H9 (cell line): ENCODE measurements around the gene GPR42. TPM values are rescaled to one million over a fixed set of nuclear protein-coding genes. Genes with fewer than 3 reads are reported as not detected.

Source experiments
- DNase-seq: peaks from one replicate; pipeline ENCODE4 v3.0.0-alpha.2; 2017
- H2AFZ ChIP-seq: one replicate; pipeline ENCODE4 v1.6.1; 2013; ENCODE audit warnings: mild to moderate bottlenecking, low read length, control low read depth, moderate library complexity
- H2AK5ac ChIP-seq: 2 replicates; pipeline ENCODE4 v1.6.1; 2013; ENCODE audit warnings: low read length, control low read depth, mixed read lengths; ENCODE audit not compliant: insufficient read length
- H2BK120ac ChIP-seq: one replicate; pipeline ENCODE4 v1.6.1; 2013; ENCODE audit warnings: low read depth, mild to moderate bottlenecking, low read length, control low read depth, inconsistent platforms; ENCODE audit not compliant: poor library complexity, severe bottlenecking
- H2BK12ac ChIP-seq: 2 replicates; pipeline ENCODE4 v1.6.1; 2013; ENCODE audit warnings: low read length, control low read depth, mixed read lengths, low read depth; ENCODE audit not compliant: insufficient read length
- H2BK15ac ChIP-seq: 2 replicates; pipeline ENCODE4 v1.6.1; 2013; ENCODE audit warnings: low read depth, low read length, control low read depth
- H2BK20ac ChIP-seq: one replicate; pipeline ENCODE4 v1.6.1; 2013; ENCODE audit warnings: low read depth, mild to moderate bottlenecking, low read length, control low read depth, inconsistent platforms; ENCODE audit not compliant: poor library complexity, severe bottlenecking
- H2BK5ac ChIP-seq: 2 replicates; pipeline ENCODE4 v1.6.1; 2013; ENCODE audit warnings: low read length, control low read depth, mixed read lengths; ENCODE audit not compliant: insufficient read length
- H3K14ac ChIP-seq: 2 replicates; pipeline ENCODE4 v1.6.1; 2013; ENCODE audit warnings: low read length, control low read depth; ENCODE audit not compliant: insufficient read depth
- H3K18ac ChIP-seq: 2 replicates; pipeline ENCODE4 v1.6.1; 2013; ENCODE audit warnings: low read depth, mild to moderate bottlenecking, mixed read lengths, low read length, control low read depth; ENCODE audit not compliant: insufficient read length
- H3K23ac ChIP-seq: 2 replicates; pipeline ENCODE4 v1.6.1; 2013; ENCODE audit warnings: low read length, control low read depth, mixed read lengths, low read depth; ENCODE audit not compliant: insufficient read length
- H3K23me2 ChIP-seq: 2 replicates; pipeline ENCODE4 v1.6.1; 2013; ENCODE audit warnings: low read depth, mild to moderate bottlenecking, mixed read lengths, low read length, control low read depth; ENCODE audit not compliant: insufficient read length, poor library complexity, severe bottlenecking
- H3K27ac ChIP-seq: 2 replicates; pipeline ENCODE4 v1.5.1; 2013; ENCODE audit warnings: low read length, control low read depth, mixed read lengths, low read depth; ENCODE audit not compliant: insufficient read length
- H3K27me3 ChIP-seq: 2 replicates; pipeline ENCODE4 v1.6.1; 2013; ENCODE audit warnings: low read length, control low read depth, inconsistent platforms; ENCODE audit not compliant: insufficient read depth
- H3K4ac ChIP-seq: 2 replicates; pipeline ENCODE4 v1.6.1; 2013; ENCODE audit warnings: low read depth, mild to moderate bottlenecking, control low read depth, inconsistent platforms, low read length, moderate library complexity
- H3K4me1 ChIP-seq: 2 replicates; pipeline ENCODE4 v1.6.1; 2013; ENCODE audit warnings: low read length, control low read depth, inconsistent platforms; ENCODE audit not compliant: insufficient read depth
- H3K4me2 ChIP-seq: 2 replicates; pipeline ENCODE4 v1.6.1; 2013; ENCODE audit warnings: low read length, control low read depth, mixed read lengths; ENCODE audit not compliant: insufficient read length, insufficient read depth
- H3K56ac ChIP-seq: 2 replicates; pipeline ENCODE4 v1.6.1; 2013; ENCODE audit warnings: low read depth, mild to moderate bottlenecking, mixed read lengths, low read length, control low read depth; ENCODE audit not compliant: insufficient read length
- H3K79me1 ChIP-seq: 2 replicates; pipeline ENCODE4 v1.6.1; 2013; ENCODE audit warnings: low read depth, mild to moderate bottlenecking, moderate library complexity, low read length, control low read depth, inconsistent platforms; ENCODE audit not compliant: insufficient read depth, poor library complexity, severe bottlenecking
- H3K79me2 ChIP-seq: 2 replicates; pipeline ENCODE4 v1.6.1; 2013; ENCODE audit warnings: low read length, control low read depth, inconsistent platforms; ENCODE audit not compliant: insufficient read depth
- H3K9ac ChIP-seq: 2 replicates; pipeline ENCODE4 v1.6.1; 2013; ENCODE audit warnings: low read length, control low read depth, mixed read lengths; ENCODE audit not compliant: insufficient read length; ENCODE audit errors: extremely low read depth
- H3K9me3 ChIP-seq: one replicate; pipeline ENCODE4 v1.6.1; 2013; ENCODE audit warnings: low read depth, low read length, inconsistent platforms; ENCODE audit not compliant: control insufficient read depth
- H3T11ph ChIP-seq: one replicate; pipeline ENCODE4 v1.6.1; 2013; ENCODE audit warnings: mild to moderate bottlenecking, low read length, control low read depth, inconsistent platforms
- H4K20me1 ChIP-seq: one replicate; pipeline ENCODE4 v1.6.1; 2013; ENCODE audit not compliant: control insufficient read depth, insufficient read length, insufficient read depth
- H4K5ac ChIP-seq: 2 replicates; pipeline ENCODE4 v1.6.1; 2013; ENCODE audit warnings: low read depth, mild to moderate bottlenecking, mixed read lengths, low read length, control low read depth; ENCODE audit not compliant: insufficient read length
- H4K8ac ChIP-seq: replicated peaks from 2 replicates; pipeline ENCODE4 v1.6.1; 2013; ENCODE audit warnings: low read length, control low read depth, mixed read lengths, low read depth; ENCODE audit not compliant: insufficient read length
- H4K91ac ChIP-seq: 2 replicates; pipeline ENCODE4 v1.6.1; 2013; ENCODE audit warnings: low read depth, mild to moderate bottlenecking, moderate library complexity, mixed read lengths, low read length, control low read depth; ENCODE audit not compliant: insufficient read length
- H3K27ac Mint-ChIP-seq, 3 experiments: 2 replicates in 2 of 3; 3 replicates in 1 of 3; pipeline ENCODE4 v1.8.0; 2020 to 2021; ENCODE audit warnings: mixed read lengths in 3 of 3, mild to moderate bottlenecking in 1 of 3, moderate library complexity in 1 of 3
- H3K27me3 Mint-ChIP-seq: 2 replicates; pipeline ENCODE4 v1.8.0; 2021; ENCODE audit warnings: low read depth, mild to moderate bottlenecking, moderate library complexity, mixed read lengths
- H3K36me3 Mint-ChIP-seq, 3 experiments: 2 replicates in 2 of 3; 3 replicates in 1 of 3; pipeline ENCODE4 v1.8.0; 2020 to 2021; ENCODE audit warnings: low read depth in 3 of 3, mixed read lengths in 3 of 3; ENCODE audit not compliant: insufficient read depth in 1 of 3
- H3K4me1 Mint-ChIP-seq, 2 experiments: 2 replicates each; pipeline ENCODE4 v1.8.0; 2020; ENCODE audit warnings: mixed read lengths in 2 of 2
- H3K4me3 Mint-ChIP-seq, 2 experiments: 2 replicates in 1 of 2; 3 replicates in 1 of 2; pipeline ENCODE4 v1.8.0; 2020 to 2021; ENCODE audit warnings: mild to moderate bottlenecking in 2 of 2, mixed read lengths in 2 of 2, moderate library complexity in 1 of 2
- H3K9me3 Mint-ChIP-seq, 2 experiments: 2 replicates in 1 of 2; 3 replicates in 1 of 2; pipeline ENCODE4 v1.8.0; 2020; ENCODE audit warnings: mild to moderate bottlenecking in 2 of 2, mixed read lengths in 2 of 2, moderate library complexity in 1 of 2
- WGBS: extraction: QIAGEN DNeasy Blood & Tissue Kit; methylation state at CpG from one replicate; pipeline ENCODE4 v1.1.7; 2013; ENCODE audit warnings: missing lambda C conversion rate, low lambda C conversion rate, mixed read lengths; ENCODE audit not compliant: insufficient read length; ENCODE audit errors: extremely low coverage; 5-methylcytosine and 5-hydroxymethylcytosine counted together
- total RNA-seq: library from RNA; stranded (reverse); gene quantifications from 2 replicates; pipeline ENCODE4 v1.2.1, GENCODE V29; 2021
- TF ChIP-seq, protein P1 (sequence below): fragments of 200-600 bp; sonication (generic); conservative IDR thresholded peaks from 3 replicates; pipeline ENCODE4 v1.8.0; 2021; ENCODE audit warnings: antibody characterized with exemption, mild to moderate bottlenecking

The GPR42 gene
- total RNA-seq, 1 experiment from 2014 or later = not detected

DNA sequence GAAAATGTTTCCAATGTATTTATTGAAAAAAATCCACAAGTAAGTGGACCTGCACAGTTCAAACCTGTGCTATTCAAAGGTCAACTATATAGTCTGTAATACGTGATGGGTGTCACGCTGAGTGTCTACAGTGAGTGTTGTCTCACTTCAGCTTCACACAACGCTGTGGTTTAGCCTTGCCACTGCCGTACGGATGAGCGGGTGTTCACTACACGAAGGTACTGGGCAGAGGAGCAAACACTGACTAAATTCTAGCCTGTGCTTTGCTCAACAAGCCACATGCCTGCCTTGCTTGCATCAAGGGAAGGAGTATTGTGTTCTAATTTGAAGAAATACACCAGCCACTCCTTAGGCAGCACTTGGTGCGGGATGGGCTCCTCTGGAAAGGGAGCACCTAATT lies 16.0 kb upstream of the GPR42 start:
- TF ChIP-seq, protein P1, sequence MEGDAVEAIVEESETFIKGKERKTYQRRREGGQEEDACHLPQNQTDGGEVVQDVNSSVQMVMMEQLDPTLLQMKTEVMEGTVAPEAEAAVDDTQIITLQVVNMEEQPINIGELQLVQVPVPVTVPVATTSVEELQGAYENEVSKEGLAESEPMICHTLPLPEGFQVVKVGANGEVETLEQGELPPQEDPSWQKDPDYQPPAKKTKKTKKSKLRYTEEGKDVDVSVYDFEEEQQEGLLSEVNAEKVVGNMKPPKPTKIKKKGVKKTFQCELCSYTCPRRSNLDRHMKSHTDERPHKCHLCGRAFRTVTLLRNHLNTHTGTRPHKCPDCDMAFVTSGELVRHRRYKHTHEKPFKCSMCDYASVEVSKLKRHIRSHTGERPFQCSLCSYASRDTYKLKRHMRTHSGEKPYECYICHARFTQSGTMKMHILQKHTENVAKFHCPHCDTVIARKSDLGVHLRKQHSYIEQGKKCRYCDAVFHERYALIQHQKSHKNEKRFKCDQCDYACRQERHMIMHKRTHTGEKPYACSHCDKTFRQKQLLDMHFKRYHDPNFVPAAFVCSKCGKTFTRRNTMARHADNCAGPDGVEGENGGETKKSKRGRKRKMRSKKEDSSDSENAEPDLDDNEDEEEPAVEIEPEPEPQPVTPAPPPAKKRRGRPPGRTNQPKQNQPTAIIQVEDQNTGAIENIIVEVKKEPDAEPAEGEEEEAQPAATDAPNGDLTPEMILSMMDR = no peak
- Histone ChIP-seq H2BK20ac (no peak overlapping the region), H3K27me3 (no peaks in the 10 kb centered on the region), H4K20me1 (peaks cover 4% of the 10 kb centered on the region), H2BK120ac (no peak overlapping the region), H3K79me1 (no peaks in the 10 kb centered on the region), H3K56ac (no peak overlapping the region), H3K14ac (no peak overlapping the region), H3K18ac (no peak overlapping the region), H3K4me2 (no peak overlapping the region), H4K91ac (no peak overlapping the region), H3K9me3 (no peaks in the 10 kb centered on the region), H2BK15ac (no peak overlapping the region), H3K23me2 (peaks cover 4% of the 10 kb centered on the region), H4K8ac (no peak overlapping the region), H2BK5ac (no peak overlapping the region), H3K27ac (no peak overlapping the region), H3K9ac (no peak overlapping the region), H2BK12ac (no peak overlapping the region), H3K79me2 (no peaks in the 10 kb centered on the region), H4K5ac (no peak overlapping the region), H3K23ac (no peak overlapping the region), H2AK5ac (no peak overlapping the region), H3T11ph (no peak overlapping the region), H3K4ac (no peak overlapping the region), H2AFZ (no peak overlapping the region), H3K4me1 (no peaks in the 10 kb centered on the region; the same call in 1 of the 2 replicates)
- Mint-ChIP-seq H3K27ac (no peak overlapping the region; a peak in 1 of 7 replicates), H3K36me3 (no peaks in the 10 kb centered on the region; a peak in 1 of 7 replicates), H3K9me3 (no peaks in the 10 kb centered on the region), H3K4me1 (peaks cover 6 to 7% of the 10 kb centered on the region in 2 experiments), H3K4me3 (no peak overlapping the region), H3K27me3 (peaks cover 4% of the 10 kb centered on the region)
- no peak for DNase-seq
- no CpG with 5 or more reads among the region's 8 CpGs for WGBS
